Psoas muscle (tissue), 8 donors: ENCODE results near the gene ESRP2. TPM values are rescaled to one million over a fixed set of nuclear protein-coding genes. Genes with fewer than 3 reads are reported as not detected.

Experiments
- ATAC-seq, 4 donors: fragments of 200-7000 bp; cut with Tn5 transposase; one replicate each; pipeline ENCODE4 v1.9.1; 2020; ENCODE audit warnings: moderate library complexity in 3 of 4, mild to moderate bottlenecking in 2 of 4
- DNase-seq, 2 donors: peaks; one replicate each; pipeline ENCODE4 v3.0.0-alpha.2; 2020
- H3K27ac ChIP-seq: fragments of 200-600 bp; one replicate; pipeline ENCODE4 v1.8.0; 2022
- H3K27me3 ChIP-seq, 3 donors: fragments of 200-600 bp in 1 of 3; one replicate each; pipeline versions ENCODE4 v1.6.1 to v1.8.0; 2013 to 2022; ENCODE audit warnings: low read length in 2 of 3, mild to moderate bottlenecking in 2 of 3, moderate library complexity in 1 of 3; ENCODE audit not compliant: insufficient read depth in 3 of 3
- H3K36me3 ChIP-seq, 2 donors: fragments of 200-600 bp in 1 of 2; one replicate each; pipeline versions ENCODE4 v1.6.1 to v1.8.0; 2013 to 2022; ENCODE audit warnings: low read depth in 1 of 2, mild to moderate bottlenecking in 1 of 2, moderate library complexity in 1 of 2; ENCODE audit not compliant: insufficient read depth in 1 of 2
- H3K4me1 ChIP-seq: fragments of 200-600 bp; one replicate; pipeline ENCODE4 v1.8.0; 2022
- H3K4me3 ChIP-seq: fragments of 200-600 bp; one replicate; pipeline ENCODE4 v1.8.0; 2022; ENCODE audit warnings: mild to moderate bottlenecking
- H3K9me3 ChIP-seq: fragments of 200-600 bp; one replicate; pipeline ENCODE4 v1.8.0; 2022
- CTCF ChIP-seq: fragments of 200-600 bp; IDR thresholded peaks from one replicate; pipeline ENCODE4 v1.8.0; 2022; ENCODE audit warnings: antibody characterized with exemption
- whole genome bisulfite sequencing, 3 donors: extraction: QIAGEN DNeasy Blood & Tissue Kit; methylation state at CpG; one replicate each; pipeline versions ENCODE4 v1.1.6 to v1.1.7; 2013; 5-methylcytosine and 5-hydroxymethylcytosine counted together
- intact Hi-C, 2 donors: fragments of 100-400 bp; cut with DNase I; formaldehyde crosslinking; loops; one replicate each; pipeline versions ENCODE4 v1.11.0 to v1.14.2; 2022
- long read RNA-seq, 2 donors: library from polyadenylated mRNA; unstranded; transcript quantifications; one replicate each; pipeline ENCODE4 v2.0.0, GENCODE V29; 2021
- polyA plus RNA-seq, 3 donors: library from polyadenylated mRNA; stranded (reverse); fragments of 200-250 nt; gene quantifications; one replicate each; pipeline ENCODE4 v1.2.3, GENCODE V29; 2013
- total RNA-seq, 4 donors: library from RNA; stranded (reverse); fragmentation: NEBNext Ultra II Directional in 2 of 4; extraction: Animal tissue kit (Norgen Biotek cat#: 25700) in 2 of 4; gene quantifications; one replicate each; pipeline versions ENCODE4 v1.2.1 to v1.2.4, GENCODE V29; 2021 to 2023
- donor health status: healthy with polysubstance abuse.
- donor health status: DM: no; HTN: no; CAD: no; lungs with moderate emphysema.
- donor health status: Bipolar disorder and iron deficiency.
- donor health status: healthy.
- donor health status: DM: yes; HTN: yes; CAD: no.
- donor health status: DM: no; HTN: no; CAD: no.
- donor health status: DM: no; HTN: no; CAD: no.
- donor health status: DM: yes; HTN: yes; CAD: no.

The ESRP2 gene
- total RNA-seq (not detected), polyA plus RNA-seq (under 1 TPM; 0.03 to 0.08 (median 0.05) TPM)
- long read RNA-seq, donor 1 = 0 reads
- long read RNA-seq, donor 2 = 0 reads

- H3K36me3 ChIP-seq = peaks cover 0 to 14% of the 10 kb centered on the region in 2 donors
- 16 to 24% (median 21%) methylated on average over 18 to 36 of the region's 36 CpGs for WGBS, 3 donors
- intact Hi-C loops = loop anchor here in 1 of 2 donors (10.0 kb wide), 2 partner anchors 351 to 391 kb away; partner anchors contain the start of genes CENPT, NRN1L, NUTF2 and THAP11
- ATAC-seq (no peak), DNase-seq (no peak)
- no peak for TF ChIP-seq CTCF
- H3K27ac ChIP-seq = peak within 1 kb of the TSS; percentile 90
- H3K9me3 ChIP-seq = no peaks in the 10 kb centered on the region
- peak within 1 kb of the TSS; percentile 71 for H3K4me3 ChIP-seq
- peaks cover 11% of the 10 kb centered on the region for H3K4me1 ChIP-seq
- H3K27me3 ChIP-seq = no peaks in the 10 kb centered on the region
These were observed at the start of gene ESRP2 for GRCh38 chr16:68235887-68236136. ESRP2 (minus strand) TSS chr16:68236127; CDS start chr16:68236045, 82 bp downstream.

DNA sequence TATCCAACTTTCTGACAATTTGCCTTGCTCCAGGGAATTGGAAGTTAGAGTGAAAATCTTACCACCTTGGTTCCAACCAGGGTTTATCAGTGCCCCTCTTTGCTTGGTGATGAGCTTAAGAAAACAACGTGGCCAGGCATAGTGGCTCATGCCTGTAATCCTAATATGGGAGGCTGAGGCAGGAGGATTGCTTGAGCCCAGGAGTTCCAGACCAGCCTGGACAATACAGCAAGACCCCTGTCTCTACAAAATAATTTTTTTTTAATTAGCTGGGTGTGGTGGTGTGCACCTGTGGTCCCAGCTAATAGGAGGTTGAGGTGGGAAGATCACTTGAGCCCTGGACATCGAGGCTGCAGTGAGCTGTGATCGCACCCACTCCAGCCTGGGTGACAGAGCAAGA lies 49.8 kb upstream of the ESRP2 start:
- no peak for DNase-seq
- ATAC-seq = no peak
- H3K27ac ChIP-seq = peak overlapping the region; percentile 91
- WGBS, 3 donors = 89 to 97% (median 93%) methylated on average over 3 of the region's 3 CpGs
- peaks cover 3 to 89% of the 10 kb centered on the region in 2 donors for H3K36me3 ChIP-seq
- no peak for TF ChIP-seq CTCF
- peak overlapping the region; percentile 18 for H3K4me3 ChIP-seq
- peaks cover 93% of the 10 kb centered on the region for H3K4me1 ChIP-seq
- intact Hi-C loops = no loop called here
- H3K27me3 ChIP-seq = no peaks in the 10 kb centered on the region
- no peaks in the 10 kb centered on the region for H3K9me3 ChIP-seq

DNA sequence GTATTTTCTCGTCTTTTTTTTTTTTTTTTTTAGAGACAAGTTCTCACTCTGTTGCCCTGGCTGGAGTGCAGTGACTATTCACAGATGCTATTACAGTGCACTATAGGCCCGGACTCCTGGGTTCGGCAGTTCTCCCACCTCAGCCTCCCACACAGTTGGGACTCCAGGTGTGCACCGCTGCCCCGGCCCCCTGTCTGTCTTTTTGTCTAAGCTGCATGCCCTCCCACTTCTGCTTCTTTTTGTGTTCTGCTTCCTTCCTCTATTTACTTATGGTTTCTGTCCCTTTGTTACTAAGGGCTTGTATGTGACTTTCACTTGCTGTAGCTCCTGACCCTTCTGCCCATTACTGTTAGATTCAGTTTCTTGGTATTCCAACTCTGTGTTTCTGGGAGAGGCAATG lies 48.9 kb upstream of the ESRP2 start:
- Histone ChIP-seq H3K9me3 (no peaks in the 10 kb centered on the region), H3K4me3 (peak overlapping the region; percentile 18), H3K4me1 (peaks cover 97% of the 10 kb centered on the region), H3K36me3 (peaks cover 0 to 87% of the 10 kb centered on the region in 2 donors), H3K27me3 (no peaks in the 10 kb centered on the region), H3K27ac (peak overlapping the region; percentile 91)
- ATAC-seq (no peak), DNase-seq (no peak)
- no peak for TF ChIP-seq CTCF
- 59 to 80% (median 78%) methylated on average over 5 of the region's 5 CpGs for WGBS, 3 donors
- intact Hi-C loops = no loop called here

DNA sequence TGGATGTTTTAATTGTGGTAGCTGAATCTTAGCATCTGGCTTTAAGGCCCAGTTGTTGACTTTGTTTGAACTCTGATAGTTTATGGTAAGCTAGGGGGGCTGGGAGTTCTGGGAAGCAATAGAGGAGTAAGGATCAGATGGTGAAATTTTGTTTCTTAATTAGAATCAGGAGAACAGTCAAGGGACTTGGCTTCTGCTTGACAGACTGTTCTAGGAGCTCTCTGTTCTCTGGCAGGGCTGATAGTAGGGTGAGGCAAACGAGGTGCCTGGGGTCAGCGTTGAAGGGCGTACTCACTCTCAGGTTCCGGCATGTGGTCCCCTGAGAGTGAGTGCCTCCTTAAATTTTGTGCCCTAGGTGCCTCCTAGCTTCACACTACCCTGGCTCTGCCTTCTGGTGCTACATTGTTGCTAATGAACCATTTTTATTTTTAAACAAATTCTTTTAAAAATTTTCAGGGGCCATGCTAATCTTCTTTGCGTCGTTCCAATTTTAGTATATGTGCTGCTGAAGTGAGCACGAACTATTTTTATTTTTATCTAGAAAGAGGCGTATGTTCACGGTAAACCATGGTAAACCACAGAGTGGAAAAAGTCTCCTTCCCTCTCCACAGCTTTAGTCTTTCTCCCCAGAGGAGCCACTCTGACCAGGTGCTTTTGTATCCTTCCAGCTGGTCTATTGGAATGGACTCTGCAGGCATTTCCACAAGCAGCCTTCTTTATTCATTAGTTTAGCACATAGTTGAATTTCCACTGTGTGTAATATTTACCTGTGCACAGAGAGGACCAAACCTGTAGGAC lies 48.1 kb upstream of the ESRP2 start:
- DNase-seq = peak; percentile 56 to 87
- no peak for TF ChIP-seq CTCF

More for the DNA sequence above, 48.1 kb upstream of the ESRP2 start:
- H3K27me3 ChIP-seq = no peaks in the 10 kb centered on the region
- WGBS, 3 donors = 22 to 62% (median 45%) methylated on average over 9 of the region's 9 CpGs
- H3K9me3 ChIP-seq = no peaks in the 10 kb centered on the region
- intact Hi-C loops = no loop called here
- peak; percentile 19 to 79 (median 76) for ATAC-seq
- H3K4me1 ChIP-seq = peaks cover 97% of the 10 kb centered on the region
- peaks cover 0 to 86% of the 10 kb centered on the region in 2 donors for H3K36me3 ChIP-seq
- H3K4me3 ChIP-seq = peak overlapping the region; percentile 41
- peak overlapping the region; percentile 91 for H3K27ac ChIP-seq
